GF-D8 (cell line): ENCODE data around the gene GAK.
"Not testable (repeated sequence)": the region's sequence is repeated elsewhere in the genome, so short reads cannot be mapped to it uniquely, and the experiment has no call there.

ENCODE experiments used
- DNase-seq: peaks from one replicate; lab custom pipeline; 2025; lab: John Stamatoyannopoulos, UW

GAK gene

DNA sequence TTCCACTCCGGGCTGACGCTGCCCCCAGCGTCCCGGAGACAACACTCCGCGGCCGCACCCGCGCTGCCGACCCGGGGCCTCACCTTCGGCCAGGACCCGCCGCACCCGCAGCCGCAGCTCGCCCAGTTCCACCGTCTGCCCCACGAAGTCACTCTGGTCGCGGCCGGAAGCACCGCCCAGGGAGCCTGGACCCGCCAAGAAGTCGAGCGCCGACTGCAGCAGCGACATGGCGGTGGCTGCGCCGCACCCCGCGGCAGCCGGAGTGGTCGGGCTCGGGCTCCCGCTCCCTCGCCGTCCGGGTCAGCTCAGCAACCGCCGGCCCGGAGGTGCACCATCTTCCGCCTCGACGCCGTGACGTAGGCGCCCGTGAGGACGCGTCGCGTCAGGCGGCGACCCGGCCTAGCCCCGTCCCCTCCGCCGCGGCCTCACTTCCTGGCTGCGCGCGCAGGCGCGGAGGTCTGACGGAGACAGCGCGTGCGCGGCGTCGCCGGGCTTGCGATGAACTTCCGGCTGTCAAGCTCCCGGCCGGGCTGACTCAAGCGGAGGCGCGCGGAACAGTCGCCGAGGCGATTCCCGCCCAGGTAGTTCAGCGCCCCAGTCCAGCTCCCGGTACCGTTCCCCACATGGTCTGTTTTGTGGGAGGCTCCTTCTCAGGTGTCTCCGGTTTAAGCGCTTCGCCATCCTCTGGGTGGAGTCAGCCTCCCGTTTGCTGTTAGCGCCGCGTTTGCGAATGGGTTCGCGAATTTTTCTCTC, at the start of gene GAK, which contains the start of gene TMEM175:
Gene GAK (minus strand): TSS at position 357 of the 753 bp plus-strand sequence. CDS start 129 bp downstream, at position 228.
Gene TMEM175 (plus strand): TSS at position 501 of the 753 bp plus-strand sequence. CDS start 15,280 bp downstream, outside the sequence.
- peak; percentile 78 for DNase-seq

DNA sequence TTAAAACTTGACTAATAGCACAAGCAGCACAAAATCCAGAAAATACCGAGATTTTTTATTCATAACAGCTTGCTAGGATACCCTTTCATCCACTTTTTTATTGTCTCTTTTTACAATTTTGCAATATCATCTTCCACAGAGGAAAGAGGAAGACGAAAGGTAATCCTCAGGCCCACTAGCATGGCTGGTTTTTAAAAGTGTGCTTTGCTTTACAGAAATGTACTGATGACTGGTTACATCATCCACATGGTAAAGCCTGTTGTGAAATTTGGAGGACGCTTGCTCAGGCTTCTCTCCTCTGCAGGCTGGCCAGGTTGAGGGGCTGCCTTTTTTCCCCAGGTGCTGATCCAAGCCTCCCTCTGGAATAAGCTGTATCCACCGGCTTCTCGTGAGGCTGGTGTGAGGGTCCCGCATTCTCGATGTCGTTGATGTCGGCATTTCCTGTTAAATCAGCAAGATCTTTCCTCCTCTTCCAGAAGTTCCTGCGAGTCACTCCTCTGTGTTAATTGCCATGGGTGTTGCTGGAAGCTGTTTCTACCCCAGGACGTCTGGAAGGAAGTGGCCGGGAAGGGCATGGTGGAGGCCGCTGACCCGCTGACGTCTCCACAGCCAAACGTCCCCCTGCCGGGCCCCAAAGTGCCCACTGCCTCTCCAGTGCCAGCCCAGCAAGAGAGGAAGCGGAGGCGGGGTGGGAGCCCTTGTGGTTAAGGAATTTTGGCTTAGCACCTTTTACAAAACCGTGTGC, 47.0 kb upstream of the GAK start:
- DNase-seq = peak; percentile 87

DNA sequence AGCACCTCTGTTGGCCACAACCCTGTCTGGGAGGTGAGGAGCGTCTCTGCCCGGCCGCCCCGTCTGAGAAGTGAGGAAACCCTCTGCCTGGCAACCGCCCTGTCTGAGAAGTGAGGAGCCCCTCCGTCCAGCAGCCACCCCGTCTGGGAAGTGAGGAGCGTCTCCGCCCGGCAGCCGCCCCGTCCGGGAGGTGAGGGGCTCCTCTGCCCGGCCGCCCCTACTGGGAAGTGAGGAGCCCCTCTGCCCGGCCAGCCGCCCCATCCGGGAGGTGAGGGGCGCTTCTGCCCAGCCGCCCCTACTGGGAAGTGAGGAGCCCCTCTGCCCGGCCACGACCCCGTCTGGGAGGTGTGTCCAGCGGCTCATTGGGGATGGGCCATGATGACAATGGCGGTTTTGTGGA, 43.9 kb upstream of the GAK start:
- DNase-seq = not testable (repeated sequence)

DNA sequence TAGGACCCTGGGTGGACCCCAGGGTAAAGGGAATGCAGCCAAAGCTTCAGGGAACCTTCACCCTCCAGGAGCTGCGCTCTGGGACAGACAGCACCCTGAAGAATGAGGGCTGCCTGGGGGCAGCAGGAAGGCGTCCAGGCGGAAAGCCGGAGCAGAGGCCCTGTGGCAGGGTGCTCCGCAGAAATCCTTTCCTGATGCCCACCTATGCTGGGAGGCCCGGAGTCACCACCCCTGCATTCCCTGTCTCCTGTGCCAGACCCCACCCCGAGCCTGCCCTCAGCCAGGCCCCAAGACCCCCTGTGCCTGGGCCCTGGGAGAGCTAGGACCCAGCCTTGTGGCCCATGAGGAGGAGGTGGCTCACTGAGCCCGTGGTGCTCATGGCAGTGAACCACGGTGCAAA, 42.6 kb upstream of the GAK start:
- DNase-seq = no peak

DNA sequence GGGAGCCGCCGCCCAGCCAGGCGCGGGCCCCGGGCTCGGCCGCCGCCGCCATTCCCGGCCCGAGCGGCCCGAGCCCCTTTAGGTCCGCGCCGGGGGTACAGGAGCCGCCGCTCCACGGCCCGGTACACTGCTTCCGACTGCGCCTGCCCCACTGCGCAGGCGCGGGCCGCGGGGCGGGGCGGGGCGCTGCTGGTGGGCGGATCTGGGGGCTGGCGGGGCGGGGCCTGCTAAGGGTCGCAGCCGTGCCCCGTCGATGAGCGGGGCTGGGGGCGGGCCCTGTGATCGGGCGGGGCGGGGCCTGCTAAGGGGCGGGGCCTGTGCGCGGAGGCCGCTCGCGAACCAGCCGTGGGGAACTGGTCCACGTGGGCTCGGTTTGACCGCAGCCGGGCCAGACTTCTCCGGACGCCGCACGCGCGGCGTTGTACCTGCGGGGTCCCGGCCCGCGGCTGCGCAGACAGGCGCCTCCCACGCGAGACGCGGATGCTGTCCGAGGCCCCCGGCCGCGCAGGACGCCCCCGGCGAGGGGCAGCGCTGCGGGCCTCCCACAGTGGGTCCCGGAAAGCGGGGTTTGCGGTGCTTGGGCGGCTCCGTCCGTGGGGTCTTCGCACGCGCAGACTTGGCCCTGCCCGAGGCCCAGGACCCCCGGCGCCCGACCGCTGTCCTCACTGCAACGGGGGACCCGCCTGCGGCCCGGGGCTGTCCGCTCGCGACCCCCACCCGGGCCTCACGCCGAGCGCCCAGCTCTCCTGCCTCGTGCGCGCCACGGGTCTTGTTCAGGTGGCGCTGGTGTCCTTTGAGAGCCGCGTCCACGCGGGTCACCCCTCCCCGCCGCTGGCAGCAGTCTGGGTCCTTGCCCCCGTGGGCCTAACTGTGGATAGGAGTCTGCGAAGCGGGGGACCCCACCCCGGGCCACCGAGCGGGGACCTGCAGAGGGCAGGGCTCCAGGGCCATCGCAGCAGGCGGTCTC, 41.6 kb upstream of the GAK start, which contains the start of gene DGKQ:
Gene DGKQ (minus strand): TSS at position 139 of the 967 bp plus-strand sequence. CDS start 87 bp downstream, at position 52.
- no peak for DNase-seq

DNA sequence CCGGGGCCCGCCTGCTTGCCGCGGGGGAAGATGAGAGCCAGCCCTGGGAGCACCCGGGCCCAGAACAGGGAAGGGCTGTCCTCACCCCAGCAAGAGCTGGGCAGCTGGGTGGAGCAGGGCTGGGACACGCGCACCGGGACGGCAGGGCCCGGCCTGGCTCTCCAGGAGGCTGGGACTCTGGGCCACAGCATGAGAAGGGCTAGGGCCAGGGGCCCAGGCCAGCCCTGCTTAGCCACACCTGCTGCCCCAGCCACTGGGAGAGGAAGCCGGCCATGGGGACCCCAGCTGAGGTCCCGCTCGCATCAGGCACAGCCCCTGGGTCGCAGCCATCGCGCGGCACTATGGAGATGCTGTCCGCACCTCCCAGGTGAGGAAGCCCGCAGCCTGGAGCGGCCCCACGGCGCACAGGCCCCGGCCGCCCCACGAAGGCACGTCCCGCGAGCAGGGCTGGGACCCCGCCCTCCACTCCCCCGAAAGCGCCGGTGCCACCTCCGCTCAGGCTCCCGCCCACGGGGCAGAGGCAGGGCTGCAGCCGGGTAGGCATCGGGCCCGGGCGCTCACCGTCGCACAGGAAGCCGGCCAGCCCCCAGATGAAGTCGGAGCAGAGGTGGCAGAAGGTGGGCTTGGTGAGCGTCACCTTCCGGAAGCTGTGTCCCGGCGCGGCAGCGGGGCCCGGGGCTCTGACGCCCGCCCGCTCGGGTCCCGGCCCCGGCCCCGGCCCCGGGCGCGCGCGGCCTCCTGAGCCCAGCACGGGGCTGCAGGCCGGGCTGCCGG, 40.7 kb upstream of the GAK start:
- no peak for DNase-seq

DNA sequence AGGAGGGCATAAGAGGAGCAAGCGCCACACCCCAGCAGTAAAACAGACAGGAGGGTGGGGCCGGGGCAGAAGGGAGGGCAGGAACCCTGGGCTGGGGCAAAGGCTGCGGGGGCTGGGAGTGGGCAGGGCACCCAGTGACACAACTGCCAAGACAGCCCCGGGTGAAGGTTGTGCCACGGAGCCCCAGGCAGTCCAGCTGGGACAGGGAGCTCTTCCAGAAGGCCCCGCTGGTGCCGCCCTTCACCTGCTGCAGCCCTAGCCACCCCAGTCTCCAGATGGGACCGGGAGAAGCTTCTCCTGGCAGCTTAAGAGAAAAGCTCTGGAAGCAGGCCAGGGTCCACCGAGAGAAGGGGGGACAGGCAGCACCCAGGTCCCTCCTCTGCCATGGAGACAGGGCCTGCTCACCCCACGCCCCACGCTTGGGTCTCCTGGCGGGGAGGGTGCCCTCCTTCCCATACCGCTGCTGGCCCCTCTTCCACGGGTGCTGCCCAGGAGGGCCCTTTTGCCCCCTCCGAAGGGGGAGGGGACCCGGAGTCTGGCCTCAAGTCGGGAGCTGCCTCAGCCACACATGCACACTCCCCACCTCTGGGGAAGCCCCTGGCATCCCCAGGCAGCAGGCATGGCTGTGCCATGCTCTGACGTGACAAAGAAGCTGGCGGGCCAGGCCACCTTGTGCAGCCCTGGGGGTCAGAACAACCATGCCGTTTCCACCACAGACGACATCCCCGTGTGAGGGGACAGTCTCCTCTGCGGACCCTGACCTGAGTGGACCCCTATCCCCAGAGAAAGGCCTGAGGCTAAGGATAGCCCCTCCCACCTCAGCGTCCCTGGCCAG, 39.8 kb upstream of the GAK start:
- no peak for DNase-seq

DNA sequence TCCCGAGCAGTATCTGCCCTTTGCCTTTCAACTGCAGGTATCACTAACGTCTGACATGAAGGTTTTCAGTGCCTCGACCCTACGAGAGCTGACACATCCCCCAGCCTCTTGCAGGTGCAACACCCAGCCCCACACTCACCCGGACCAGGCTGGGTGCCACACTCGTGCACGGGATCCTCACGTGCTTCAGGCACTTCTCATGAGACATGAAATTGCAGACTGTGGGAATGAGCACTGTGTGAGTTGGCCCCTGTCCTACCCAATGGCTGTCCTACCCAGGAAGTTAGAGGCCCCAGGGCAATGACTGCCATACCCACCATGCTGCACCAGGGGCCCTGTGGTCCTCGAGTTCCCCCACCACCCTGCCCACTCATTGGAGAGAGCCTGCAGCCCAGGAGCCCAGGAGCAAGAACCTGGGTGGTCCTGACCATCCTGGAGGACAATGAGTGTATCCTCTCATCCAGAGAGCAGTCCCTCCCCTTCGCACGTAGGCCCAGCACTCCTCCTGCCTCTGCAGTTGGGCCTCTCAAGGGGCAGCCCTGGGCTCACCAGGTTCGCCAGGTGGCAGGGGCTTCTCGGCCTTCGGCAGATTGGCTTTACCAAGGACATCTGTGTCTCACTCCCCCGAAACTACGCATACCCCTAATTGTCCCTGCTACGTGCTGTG, 38.9 kb upstream of the GAK start:
- no peak for DNase-seq

DNA sequence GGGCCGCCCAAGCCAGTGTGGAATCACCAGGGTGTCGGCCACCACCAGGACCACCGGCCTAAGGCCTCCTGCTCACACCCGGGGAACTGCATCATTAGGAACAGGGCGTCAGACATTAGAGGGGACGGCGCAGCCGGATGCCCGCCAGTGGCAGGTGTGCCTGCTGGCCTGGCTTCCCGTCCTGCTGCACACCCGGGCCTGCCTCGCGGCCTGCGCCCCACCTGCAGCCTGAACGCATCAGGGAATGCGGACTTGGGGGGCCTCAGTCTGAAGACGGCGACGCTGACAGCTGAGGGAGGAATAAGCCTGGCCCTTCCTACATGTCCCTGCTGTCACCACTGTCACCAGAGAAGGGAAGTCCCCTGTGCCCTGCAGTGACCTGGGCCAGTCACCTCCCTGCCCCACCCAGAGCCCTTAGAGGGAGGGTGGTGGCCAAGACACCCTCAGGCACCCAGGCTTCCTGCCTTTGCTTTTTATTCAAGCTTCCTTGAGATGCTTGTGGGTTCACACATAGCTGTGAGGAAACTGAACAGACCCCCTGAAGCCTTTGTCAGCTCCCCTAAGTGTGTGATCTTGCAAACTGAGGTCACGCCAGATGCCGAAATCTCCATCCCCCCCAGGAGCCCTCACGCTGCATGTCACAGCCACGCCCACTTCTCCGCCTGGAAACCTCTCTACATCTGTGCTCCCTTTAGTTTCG, 38.1 kb upstream of the GAK start:
- no peak for DNase-seq

DNA sequence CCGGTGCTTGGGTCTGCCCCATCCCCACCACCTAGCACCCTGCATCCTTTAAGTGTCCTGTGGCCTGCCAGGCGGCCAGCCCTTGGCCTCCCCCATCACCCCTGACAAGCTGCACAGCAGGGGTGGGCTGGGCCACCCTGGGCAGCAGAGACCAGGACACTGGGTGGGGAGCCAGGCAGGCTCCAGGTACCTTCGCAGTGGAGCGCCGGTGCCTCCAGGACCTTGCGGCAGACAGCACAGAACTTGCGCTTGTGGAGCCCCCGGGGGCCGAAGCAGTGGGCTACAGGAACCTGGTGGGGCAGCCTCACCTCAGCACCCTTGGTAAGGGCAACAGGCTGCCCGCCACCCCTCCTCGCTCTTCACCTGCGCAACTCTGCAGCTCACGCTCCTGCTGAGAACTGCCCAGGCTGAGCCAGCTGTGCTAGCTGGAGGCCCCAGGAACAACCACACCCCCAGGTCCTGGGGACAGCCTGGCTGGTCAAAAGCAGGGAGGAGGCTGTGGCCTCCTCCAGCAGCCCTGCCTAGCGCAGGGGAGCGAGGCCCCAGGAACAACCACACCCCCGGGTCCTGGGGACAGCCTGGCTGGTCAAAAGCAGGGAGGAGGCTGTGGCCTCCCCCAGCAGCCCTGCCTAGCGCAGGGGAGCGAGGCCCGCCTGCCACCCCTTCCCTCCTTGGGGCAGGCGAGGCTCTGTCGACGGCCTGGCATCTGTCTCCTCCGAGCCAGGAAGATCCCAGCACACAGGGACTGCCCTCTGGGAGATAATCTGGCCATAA, 36.7 kb upstream of the GAK start:
- DNase-seq = no peak

DNA sequence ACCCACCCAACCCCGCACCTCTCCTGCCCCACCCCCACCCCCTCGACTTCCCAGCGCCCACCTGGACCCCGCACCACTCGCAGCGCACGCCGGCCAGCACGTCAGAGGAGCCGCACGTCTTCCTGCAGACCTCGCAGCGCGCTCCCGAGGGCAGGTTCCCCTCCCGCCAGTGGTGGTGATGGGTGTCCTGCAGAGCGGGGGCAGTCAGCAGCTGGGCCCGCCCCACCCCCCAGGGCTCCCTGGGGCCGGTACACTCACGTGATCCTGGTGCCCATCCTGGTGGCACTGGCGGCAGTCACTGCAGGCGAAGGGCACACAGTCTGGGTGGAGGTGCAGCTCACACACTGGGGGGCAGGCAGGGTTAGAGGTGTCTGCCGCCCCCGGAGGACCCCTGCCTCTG, 36.1 kb upstream of the GAK start:
- no peak for DNase-seq

DNA sequence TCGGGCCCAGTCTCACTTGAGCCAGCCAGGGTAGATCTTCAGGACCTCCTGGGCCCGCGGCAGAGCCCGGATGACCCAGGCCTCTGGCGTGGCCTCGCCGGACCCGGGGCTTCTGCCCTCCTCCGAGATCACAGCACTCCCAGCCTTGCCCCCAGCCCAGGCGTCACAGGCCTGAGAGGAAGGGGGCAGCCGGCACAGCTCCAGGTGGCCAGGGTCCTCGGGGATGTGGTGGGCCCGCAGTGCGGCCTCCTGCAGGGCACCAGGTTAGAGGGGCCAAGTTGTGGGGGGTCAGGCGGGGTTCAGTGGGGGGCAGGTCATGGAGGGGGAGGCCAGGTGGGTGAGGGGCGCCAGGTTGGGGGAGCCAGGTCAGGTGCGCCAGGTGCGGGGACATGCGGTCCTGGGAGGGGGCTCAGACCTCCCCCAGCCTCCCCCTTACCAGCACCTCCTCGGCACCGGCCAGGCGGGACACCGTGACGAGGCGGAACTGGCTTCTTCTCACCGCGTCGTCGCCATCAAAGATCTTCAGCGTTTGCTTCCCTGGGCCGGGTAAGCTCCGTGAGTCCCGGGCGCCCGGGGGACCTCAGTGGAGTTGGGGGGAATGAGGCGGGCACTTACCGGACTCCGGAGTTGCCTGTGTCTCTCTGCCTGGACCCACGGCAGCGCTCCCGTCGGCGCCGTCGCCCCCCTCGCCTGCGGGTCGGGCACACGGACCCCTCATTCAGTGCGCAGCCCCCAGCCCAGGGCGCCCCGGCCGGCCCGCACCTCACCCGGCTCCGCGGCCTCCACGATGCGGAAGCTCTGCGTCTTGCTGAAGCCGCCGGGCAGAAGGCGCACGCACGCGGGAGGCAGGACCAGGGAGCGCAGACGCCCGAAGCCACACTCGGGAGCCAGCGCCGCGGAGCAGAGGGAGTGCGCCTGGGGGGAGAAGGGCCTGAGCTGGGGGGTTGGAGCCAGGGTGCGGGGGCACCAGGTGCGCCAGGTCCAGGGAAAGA, 35.3 kb upstream of the GAK start:
- no peak for DNase-seq

DNA sequence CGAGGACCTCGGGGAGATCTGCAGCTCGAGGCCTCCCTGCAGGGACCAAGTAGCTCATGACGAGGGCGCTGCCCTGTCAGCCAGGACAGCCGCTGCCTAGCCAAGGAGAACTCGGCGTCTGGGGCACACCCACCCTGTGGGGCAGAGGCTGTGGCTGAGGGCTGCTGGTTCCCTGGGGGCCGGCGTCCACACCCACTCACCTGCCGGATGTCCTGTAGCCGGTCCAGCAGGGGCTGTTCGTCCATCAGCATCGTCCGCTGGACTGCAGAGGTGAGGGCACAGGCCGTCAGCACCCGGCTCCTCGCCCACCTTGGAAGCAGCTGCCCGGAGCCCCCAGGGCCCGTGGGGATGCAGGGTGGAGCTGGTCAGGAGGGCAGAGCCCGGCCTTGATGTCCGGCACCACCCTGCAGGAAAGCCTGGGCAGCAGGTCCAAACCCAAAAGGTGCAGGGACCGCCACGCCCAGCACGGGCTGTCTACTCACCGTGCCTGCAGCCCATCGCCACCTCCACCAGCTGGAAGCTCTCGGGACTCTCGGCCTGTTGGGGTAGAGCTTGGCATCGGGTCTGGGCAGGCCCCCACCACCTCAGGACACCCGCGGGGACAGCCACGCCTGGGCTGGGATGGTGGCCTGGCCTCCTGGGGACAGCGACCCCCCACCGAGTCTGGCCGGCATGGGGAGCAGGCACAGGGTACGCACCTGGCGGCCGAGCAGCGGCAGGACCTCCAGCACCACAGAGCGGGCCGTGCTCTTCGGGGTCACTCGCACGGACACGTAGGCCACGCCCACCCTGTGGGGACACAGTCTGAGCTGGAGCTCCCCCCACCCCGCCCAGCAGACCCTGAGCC, 34.4 kb upstream of the GAK start:
- no peak for DNase-seq

DNA sequence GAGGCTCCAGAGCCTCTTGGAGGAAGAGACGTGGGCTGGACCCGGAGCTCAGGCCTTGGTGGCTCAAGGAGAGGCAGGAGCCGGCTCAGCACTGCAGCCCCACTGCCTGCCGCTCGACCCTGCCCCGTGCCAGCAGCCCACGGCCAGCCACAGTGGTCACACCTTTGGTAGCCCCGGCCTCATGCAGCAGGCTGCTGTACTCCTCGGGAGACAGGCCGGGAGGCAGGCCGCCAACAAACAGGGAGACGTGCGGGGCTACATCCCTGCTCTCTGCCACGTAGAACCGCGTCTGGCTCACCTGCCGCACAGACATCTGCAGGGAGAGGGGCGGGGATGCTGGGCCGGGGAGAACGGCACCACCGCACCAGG, 33.6 kb upstream of the GAK start:
- DNase-seq = no peak

DNA sequence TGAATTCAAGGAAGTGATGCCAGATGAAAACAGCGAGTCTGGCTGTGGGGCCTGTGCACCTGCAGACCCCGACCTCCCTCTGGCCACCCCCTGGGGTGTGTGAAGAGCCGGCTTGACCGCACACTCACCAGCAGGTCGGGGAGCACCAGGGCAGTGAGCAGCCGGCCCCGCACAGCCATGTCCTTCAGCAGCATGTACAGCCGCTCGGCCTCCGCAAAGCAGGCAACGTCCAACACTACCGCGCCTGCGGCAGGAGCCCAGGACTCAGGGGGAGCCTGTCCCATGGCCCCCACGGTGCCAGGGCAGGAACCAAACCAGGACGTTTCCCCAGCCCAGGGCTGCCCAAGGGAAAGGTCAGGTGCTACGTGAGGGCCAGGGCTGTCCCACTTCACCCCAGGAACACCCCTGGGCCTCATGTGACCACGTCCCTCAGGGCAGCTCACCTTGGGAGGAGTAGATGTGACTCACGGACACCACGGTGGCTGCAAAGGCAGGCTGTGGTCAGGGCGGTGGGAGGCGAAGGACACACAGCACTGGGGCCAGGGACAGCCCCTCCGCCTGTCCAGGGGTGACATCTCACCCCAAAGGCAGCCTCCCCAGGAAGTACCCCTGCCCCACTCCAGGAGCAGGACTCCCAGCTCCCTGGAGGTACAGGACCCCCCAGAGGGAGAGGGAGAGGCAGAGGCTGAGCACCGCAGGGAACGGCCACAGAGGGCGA, 33.1 kb upstream of the GAK start:
- DNase-seq = no peak
